GM19193 (cell line): ENCODE measurements around the gene ARCN1.

Experiments used
- POLR2A ChIP-seq: IDR thresholded peaks from 4 replicates; pipeline ENCODE4 v1.6.1; 2011; ENCODE audit not compliant: insufficient read depth, insufficient read length; ENCODE audit errors: extremely low read depth

Gene ARCN1

DNA sequence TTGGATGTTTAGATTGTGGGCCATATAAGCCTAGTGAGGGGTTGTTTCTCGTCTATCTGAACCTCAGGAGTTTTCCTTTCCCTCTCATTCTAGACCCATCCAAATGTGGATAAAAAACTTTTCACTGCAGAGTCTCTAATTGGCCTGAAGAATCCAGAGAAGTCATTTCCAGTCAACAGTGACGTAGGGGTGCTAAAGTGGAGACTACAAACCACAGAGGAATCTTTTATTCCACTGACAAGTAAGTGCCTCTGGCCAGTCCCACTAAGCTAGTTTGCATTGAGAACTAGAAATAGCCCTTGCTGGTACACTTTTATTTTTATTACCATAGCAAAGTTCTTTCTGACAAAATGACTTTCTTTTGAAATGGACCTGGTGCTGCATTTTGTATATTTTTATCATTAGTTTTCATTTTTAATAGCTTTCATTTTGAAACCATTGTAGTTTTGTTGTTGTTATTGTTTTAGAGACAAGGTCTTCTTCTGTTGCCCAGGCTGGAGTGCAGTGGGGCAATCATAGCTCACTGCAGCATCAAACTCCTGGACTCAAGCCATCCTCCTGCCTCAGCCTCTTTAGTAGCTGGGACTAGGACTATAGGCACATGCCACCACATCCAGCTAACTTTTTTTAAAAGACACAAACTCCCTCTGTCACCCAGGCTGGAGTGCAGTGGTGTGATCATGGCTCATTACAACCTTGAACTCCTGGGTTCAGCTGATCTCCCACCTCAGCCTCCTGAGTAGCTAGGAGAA, 20.6 kb downstream of the ARCN1 start:
- no peak for TF ChIP-seq POLR2A

DNA sequence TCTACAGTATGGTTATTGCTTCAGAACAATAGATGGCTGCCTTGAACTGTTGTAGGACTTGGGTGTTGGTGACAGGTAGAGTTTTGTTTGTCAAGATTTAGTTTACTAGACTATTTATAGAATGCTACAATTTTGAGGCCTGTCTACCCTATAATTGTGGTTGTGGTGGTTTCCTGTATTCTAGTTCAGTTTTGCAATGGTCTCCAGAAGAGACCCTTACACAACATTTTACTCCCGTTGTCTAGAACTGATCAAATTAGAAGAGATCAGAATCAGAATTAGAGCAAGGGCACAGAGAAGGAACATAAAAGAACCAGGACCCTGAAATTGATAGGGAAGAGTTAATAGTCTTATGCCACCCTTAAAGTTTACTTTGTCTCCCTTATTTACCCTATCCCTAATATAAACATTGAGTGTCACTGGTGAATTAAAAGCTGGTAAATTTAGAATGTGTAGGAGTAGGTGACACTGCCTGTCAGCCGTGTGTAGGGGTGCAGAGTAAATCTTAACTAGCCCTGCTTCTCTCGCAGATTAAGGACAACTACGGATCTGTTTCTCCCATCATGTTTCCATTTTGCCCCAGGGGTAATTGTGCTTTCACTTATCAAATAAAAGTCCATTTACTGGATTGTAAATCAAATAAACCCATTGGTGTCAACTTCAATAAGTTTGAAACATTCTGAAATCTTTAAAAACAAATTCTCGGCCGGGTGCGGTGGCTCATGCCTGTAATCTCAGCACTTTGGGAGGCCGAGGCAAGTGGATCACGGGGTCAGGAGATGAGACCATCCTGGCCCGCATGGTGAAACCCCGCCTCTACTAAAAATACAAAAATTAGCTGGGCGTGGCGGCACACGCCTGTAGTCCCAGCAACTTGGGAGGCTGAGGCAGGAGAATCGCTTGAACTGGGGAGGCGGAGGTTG, 24.3 kb downstream of the ARCN1 start:
- no peak for TF ChIP-seq POLR2A

DNA sequence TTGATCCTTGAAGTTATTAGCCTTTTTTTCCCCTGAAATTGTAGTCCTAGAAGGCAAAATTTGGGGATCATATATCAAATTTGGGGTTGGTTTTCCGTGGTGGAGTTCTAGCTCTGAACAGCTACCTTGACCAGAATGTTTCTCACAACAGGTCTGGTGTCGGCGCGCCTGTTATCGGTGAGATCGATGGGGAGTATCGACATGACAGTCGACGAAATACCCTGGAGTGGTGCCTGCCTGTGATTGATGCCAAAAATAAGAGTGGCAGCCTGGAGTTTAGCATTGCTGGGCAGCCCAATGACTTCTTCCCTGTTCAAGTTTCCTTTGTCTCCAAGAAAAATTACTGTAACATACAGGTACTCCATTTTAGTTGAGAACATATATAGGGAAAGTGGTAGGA, 25.3 kb downstream of the ARCN1 start:
- no peak for TF ChIP-seq POLR2A

DNA sequence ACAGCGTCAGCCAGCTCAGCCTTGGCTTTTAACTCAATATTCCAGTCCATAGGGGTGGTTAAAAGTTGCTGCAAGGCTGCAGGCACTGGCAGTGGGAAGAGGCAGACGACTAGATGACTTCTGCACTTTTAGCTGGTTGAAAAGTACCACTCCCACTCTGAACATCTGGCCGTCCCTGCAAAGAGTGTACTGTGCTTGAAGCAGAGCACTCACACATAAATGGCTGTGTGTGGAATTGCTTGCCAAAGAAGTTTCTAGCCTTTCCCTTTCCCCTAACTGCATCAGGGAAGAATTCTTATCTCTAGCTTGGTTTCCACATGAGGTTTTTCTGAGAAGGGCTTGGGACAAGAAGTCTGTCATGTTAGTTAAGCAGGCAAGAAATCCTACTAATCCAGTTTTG, 30.1 kb downstream of the ARCN1 start:
- no peak for TF ChIP-seq POLR2A

DNA sequence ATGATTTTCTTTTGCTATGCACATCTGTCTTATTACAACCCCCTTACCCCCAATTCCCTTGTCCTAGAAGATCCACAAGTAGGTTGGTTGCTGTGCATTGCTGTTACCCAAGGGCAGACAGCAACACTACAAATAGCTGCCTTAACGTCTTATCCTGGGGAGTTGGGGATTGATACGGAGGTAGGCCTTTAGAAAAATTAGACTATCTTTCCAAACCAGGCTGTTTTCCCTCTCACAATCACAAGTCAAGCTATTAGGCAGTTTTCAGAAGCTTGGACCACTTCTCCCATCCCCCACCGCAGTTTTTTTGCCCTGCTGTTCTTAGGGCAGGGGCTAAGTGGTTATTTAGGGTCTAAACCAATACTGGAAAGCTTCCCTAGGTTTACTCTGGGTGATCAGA, 32.4 kb downstream of the ARCN1 start:
- no peak for TF ChIP-seq POLR2A

DNA sequence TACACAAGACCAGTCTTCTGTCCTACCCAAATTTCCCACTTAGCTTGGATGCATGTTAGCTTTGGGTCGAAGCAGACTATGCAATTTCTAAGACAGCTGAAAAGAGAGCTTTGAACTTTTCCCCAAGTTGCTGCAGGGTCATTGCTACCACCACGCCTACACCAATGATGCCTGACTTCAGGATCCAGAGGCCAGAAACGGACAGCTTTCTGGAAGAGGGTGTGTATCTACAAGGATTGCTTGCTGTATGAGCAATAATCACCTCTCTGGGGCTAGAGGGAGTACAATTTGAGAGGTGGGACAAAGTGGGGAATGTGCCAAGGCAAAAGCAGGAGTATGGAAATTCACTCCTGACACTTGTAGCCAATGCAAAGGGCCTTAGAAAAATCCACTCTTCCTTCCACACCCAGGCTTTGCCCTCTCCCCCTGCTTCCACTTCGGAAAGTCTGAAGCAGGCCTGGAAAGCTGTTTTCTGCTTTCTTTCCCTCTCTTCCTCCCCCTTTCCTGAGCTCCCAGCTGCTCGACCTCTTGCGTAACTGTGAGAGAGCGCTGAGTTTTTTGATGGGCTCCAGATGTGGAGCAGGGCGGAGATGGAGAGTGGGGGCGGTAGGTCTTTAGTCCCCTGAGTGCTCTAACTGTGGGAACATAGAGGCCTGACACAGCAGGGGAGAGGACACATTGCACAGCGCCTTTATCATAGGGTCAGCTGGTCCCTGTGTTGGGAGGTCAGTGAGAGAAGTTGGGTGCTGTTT, 33.1 kb downstream of the ARCN1 start:
- TF ChIP-seq POLR2A, result no peak

DNA sequence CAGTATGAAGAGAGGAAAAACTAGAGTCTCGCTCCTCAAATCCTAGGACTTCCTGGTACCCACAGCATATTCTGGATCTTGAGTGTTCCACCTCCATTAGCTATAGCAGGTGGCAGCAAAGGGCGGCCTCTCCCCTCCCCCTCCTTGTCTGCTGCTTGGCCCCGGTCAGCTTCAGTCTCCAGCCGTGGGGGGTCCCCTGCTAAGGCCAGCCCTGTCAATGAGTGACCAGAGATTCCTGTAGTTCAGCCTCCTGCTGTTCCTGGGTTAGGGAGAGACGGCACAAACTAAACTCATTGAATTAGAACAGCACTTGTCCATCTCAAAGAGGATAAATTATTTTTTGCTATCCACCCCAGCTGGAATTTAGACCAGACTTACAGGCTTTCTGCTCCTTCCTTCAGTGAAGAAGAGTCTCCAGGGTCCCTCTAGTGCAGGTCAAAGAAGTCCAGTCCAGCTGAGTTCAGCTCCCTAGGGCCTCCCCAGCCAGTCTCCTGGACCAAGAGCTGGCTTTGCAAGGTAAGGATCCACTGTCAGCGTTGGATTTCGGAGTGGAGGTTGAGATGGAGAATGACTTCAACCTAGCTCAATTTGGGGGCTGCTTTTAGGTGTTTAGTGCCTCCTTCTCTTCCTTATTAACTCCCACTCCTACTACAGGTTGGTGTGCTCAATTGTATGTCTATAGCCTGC, 34.1 kb downstream of the ARCN1 start:
- TF ChIP-seq POLR2A, result no peak

DNA sequence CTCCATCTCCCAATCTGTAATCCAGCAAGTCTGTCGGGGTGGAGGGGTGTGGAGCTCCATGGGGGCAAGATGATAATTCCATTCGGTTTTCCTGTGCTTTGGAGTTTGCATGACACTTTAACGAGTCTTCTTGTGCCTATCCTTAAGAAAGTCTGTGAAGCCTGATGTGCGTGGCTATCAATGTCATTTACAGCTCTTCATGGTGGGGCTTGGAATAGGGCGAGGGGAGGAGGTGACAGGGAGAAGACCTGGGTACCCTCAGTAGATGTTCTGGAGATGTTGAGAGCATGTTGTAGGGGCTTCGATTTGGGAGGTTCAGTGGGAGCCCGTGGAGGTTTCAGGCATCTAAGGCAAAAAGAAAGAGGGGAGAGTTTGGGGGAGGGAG, 34.6 kb downstream of the ARCN1 start:
- no peak for TF ChIP-seq POLR2A

DNA sequence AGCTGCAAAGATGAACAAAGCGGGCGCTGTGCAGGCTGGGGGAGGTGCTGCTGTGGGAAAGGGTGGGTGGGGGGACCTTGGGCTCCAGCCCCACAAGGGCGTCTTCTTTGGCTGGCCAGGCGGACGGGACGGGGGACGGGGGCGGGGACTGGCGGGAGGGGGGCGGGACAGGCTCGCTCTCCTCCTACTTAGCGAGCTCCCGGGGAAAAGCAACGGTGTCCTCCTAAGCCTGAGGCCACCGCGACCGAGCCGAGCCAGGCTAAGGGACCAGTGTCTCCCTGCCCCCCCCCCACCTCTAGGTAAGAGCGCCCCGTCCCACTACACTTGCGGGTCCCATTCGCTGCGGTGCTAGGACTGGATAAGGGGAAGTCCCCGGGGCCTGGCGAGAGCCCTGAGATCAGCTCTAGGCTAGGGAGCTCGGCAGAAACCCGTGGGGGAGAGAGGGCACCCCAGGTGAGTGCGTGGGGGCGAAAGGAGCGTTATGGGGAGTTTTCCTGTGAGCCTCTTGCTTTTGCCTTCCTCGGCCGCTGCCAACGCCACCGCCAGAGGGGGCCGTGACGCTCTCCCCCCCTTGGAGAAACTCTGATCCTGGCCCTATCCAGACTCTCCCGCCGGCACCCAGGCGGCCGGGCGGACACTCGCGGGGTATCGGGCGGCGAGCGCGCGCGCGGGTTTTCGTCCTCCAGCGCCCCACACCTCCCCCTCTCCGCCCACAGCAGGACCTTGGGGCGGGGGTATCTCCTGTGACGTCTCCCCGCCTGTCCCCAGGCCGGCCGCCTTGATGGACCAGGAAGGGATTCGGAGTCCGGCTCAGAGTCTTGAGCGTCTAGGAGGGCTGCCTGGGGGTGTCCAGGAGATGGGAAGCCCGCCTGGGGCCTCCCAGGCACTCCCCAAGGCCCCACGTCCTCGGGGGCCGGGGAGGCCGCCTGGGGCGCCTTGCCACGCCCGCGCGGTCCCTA, 35.5 kb downstream of the ARCN1 start, which contains the start of gene PHLDB1:
Gene PHLDB1 (plus strand): TSS at position 215 of the 959 bp plus-strand sequence. CDS start 6,222 bp downstream, outside the sequence.
- TF ChIP-seq POLR2A, result no peak

DNA sequence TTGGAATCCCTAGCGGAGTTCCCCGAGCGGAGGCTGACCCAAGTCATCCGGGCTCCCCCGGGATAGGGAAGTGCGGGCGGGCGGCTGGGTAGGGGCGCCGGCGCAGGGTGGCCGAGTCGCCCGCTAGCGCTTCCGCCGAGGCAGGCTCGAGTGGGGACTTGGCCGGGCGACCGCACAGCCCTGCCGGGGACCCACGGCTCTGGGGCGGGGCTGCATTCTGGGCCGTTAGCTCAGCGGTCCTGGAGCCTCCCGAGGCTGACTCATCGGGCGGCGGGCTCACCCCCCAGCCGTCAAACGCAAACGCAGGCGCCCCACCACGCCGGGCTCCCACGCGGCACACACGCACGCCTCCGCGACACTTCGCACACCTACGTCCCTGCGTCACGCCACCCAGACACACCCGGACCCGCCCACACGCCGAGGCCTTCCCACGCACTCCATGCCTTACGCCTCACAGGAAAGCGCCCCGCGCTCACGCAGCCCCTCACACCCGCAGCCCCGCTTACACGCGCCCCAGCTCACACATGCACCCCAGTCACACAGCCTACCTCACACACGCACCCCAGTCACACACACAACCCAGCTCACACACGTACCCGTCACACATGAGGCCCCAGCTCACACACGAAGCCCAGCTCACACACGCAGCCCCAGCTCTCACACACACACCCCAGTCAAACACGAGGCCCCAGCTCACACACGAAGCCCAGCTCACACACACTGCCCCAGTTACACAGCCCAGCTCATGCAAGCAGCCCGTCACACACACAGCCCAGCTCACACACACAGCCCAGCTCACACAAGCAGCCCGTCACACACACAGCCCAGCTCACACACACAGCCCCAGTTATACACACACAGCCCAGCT, 36.4 kb downstream of the ARCN1 start:
- no peak for TF ChIP-seq POLR2A

DNA sequence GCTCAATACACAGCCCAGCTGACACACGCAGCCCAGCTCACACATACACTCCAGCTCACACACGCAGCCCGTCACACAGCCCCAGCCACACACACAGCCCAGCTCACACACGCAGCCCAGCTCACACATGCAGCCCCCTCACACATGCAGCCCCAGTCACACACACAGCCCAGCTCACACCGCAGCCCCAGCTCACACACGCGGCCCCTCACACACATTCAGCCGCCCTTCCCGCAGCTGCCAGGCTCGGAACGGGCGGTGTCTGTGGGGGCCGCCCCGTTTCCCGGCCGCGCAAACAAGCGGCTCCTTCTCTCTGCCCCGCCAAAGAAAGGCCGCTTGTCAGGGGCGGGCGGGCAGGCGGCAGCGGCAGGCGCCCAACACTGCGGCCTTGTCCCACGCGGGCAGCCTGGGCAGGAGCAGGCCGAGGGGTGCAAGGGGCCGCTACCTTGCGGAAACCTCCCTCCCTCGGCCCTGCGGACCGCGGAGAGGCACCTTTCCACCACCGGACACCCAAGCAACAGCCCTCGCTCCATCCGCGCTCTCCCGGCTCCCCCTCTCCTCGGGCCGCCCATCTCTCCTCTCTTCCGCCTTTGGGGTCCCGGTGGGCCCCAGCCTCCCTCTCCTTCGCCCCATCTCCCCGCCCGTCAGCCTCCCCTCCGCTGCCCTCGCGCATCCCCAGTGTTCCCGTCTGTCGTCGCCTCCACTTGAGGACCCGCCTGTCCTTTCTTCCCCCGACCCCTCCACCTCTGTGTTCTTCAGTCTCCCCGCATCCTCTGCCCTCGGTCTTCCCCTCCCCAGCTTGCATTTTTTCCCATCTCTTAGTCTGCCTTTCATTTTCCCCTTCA, 37.4 kb downstream of the ARCN1 start:
- no peak for TF ChIP-seq POLR2A
